ENCODE results near the gene PCBD2. TPM values are rescaled to one million over a fixed set of nuclear protein-coding genes. Genes with fewer than 3 reads are reported as not detected.

Gene PCBD2
- total and polyA plus RNA-seq, 4 donors: 5.9 to 12.8 (median 10.3) TPM

GRCh38 chr5:134994560-134995156 lies 89.7 kb downstream of the PCBD2 start:
- no peaks in the 10 kb centered on the region for H3K27me3 ChIP-seq (ENCODE audit: control insufficient read depth in 4 of 4, insufficient read depth in 4 of 4, low read length in 3 of 4)
- H3K4me3 ChIP-seq (ENCODE audit: low read depth in 1 of 3, low read length in 3 of 3): no peak overlapping the region
- no peak overlapping the region for H3K9ac ChIP-seq (ENCODE audit: low read depth in 1 of 2, low read length in 2 of 2)
- no peaks in the 10 kb centered on the region for H3K4me1 ChIP-seq (ENCODE audit: control insufficient read depth in 4 of 4, insufficient read depth in 4 of 4, low read length in 3 of 4)
- no peak overlapping the region for H3K27ac ChIP-seq (ENCODE audit: low read depth in 1 of 2, low read length in 2 of 2)
- WGBS: 79% methylated on average over 2 of the region's 2 CpGs
- no peak for DNase-seq (ENCODE audit: low spot score)
- no peak for TF ChIP-seq ZBTB33 (IDR thresholded peaks at IDR 0.05)
- no peak for TF ChIP-seq EGR1 (IDR thresholded peaks at IDR 0.05; ENCODE audit: low read depth in 2 of 2)
- no peak for TF ChIP-seq ATF3 (IDR thresholded peaks at IDR 0.05)
- no peak for TF ChIP-seq HNF4G (IDR thresholded peaks at IDR 0.05)
- TF ChIP-seq JUND (IDR thresholded peaks at IDR 0.05): no peak
- no peak for TF ChIP-seq MAX (IDR thresholded peaks at IDR 0.05)
- TF ChIP-seq FOXA1 (IDR thresholded peaks at IDR 0.05): no peak
- H3K36me3 ChIP-seq (ENCODE audit: control insufficient read depth in 4 of 4, insufficient read depth in 3 of 4, low read depth in 1 of 4, low read length in 3 of 4): no peaks in the 10 kb centered on the region
- H3K9me3 ChIP-seq (ENCODE audit: control insufficient read depth in 4 of 4, low read length in 3 of 4): no peaks in the 10 kb centered on the region

- H3K4me1 ChIP-seq (ENCODE audit: control insufficient read depth in 4 of 4, insufficient read depth in 4 of 4, low read length in 3 of 4): no peaks in the 10 kb centered on the region
- no peak overlapping the region for H3K27ac ChIP-seq (ENCODE audit: low read depth in 1 of 2, low read length in 2 of 2)
- TF ChIP-seq FOXA2 (IDR thresholded peaks at IDR 0.05) (no peak), ATF3 (IDR thresholded peaks at IDR 0.05) (no peak), REST (IDR thresholded peaks at IDR 0.05) (no peak), EGR1 (IDR thresholded peaks at IDR 0.05; ENCODE audit: low read depth in 2 of 2) (no peak), MAX (IDR thresholded peaks at IDR 0.05) (no peak), TAF1 (conservative IDR thresholded peaks at IDR 0.05) (no peak), SP1 (IDR thresholded peaks at IDR 0.05) (no peak), ZBTB33 (IDR thresholded peaks at IDR 0.05) (no peak), FOXA1 (IDR thresholded peaks at IDR 0.05) (no peak), HNF4G (IDR thresholded peaks at IDR 0.05) (no peak), GABPA (IDR thresholded peaks at IDR 0.05 in 1 of 2, conservative IDR thresholded peaks at IDR 0.05 in 1 of 2) (no peak), RXRA (IDR thresholded peaks at IDR 0.05) (no peak), YY1 (IDR thresholded peaks at IDR 0.05) (no peak), HNF4A (conservative IDR thresholded peaks at IDR 0.05) (no peak), NR2F2 (IDR thresholded peaks at IDR 0.05) (no peak), CTCF (IDR thresholded peaks at IDR 0.05; ENCODE audit: low read depth, low read length, missing input control) (no peak), RAD21 (IDR thresholded peaks at IDR 0.05) (no peak), JUND (IDR thresholded peaks at IDR 0.05) (no peak)
- H3K27me3 ChIP-seq (ENCODE audit: control insufficient read depth in 4 of 4, insufficient read depth in 4 of 4, low read length in 3 of 4): no peaks in the 10 kb centered on the region
- H3K9ac ChIP-seq (ENCODE audit: low read depth in 1 of 2, low read length in 2 of 2): no peak overlapping the region
- WGBS: 94% methylated on average over 8 of the region's 8 CpGs
- H3K36me3 ChIP-seq (ENCODE audit: control insufficient read depth in 4 of 4, insufficient read depth in 3 of 4, low read depth in 1 of 4, low read length in 3 of 4): no peaks in the 10 kb centered on the region
- H3K4me3 ChIP-seq (ENCODE audit: low read depth in 1 of 3, low read length in 3 of 3): no peak overlapping the region
- H3K9me3 ChIP-seq (ENCODE audit: control insufficient read depth in 4 of 4, low read length in 3 of 4): no peaks in the 10 kb centered on the region
- DNase-seq (ENCODE audit: low spot score): no peak
Observed at GRCh38 chr5:134995850-134996402, 91.0 kb downstream of the PCBD2 start.

Data from liver (tissue), 9 donors.